NT2/D1 (cell line): ENCODE data around the gene CPNE1.

Experiments used
- DNase-seq: peaks from one replicate; pipeline ENCODE4 v3.0.0-alpha.2; 2011; ENCODE audit warnings: low read depth, low spot score
- H3K27me3 ChIP-seq: 2 replicates; pipeline ENCODE4 v1.6.0; 2011; ENCODE audit warnings: mild to moderate bottlenecking; ENCODE audit not compliant: insufficient read length, insufficient read depth
- H3K36me3 ChIP-seq: 2 replicates; pipeline ENCODE4 v1.6.1; 2011; ENCODE audit warnings: mild to moderate bottlenecking, low read length, mixed read lengths; ENCODE audit not compliant: insufficient read depth, insufficient read length
- H3K4me1 ChIP-seq: 2 replicates; pipeline ENCODE4 v1.5.1; 2011; ENCODE audit not compliant: insufficient read depth, insufficient read length
- H3K4me3 ChIP-seq: 2 replicates; pipeline ENCODE4 v1.5.1; 2011; ENCODE audit warnings: low read depth; ENCODE audit not compliant: insufficient read length
- H3K9ac ChIP-seq: 2 replicates; pipeline ENCODE4 v1.6.0; 2011; ENCODE audit warnings: low read depth; ENCODE audit not compliant: insufficient read length
- H3K9me3 ChIP-seq: 2 replicates; pipeline ENCODE4 v1.5.1; 2011; ENCODE audit warnings: mild to moderate bottlenecking, low read length; ENCODE audit not compliant: insufficient read depth
- SUZ12 ChIP-seq: IDR thresholded peaks from 2 replicates; pipeline ENCODE4 v1.6.1; 2011; ENCODE audit not compliant: insufficient read length, insufficient read depth; ENCODE audit errors: extremely low read depth
- YY1 ChIP-seq: IDR thresholded peaks from 2 replicates; pipeline ENCODE4 v1.6.1; 2011; ENCODE audit not compliant: insufficient read length, insufficient read depth
- ZNF274 ChIP-seq: IDR thresholded peaks from 2 replicates; pipeline ENCODE4 v1.6.1; 2011; ENCODE audit warnings: mild to moderate bottlenecking, low read depth, low read length

CPNE1 gene

GRCh38 chr20:35650632-35651031 is 14.1 kb downstream of the CPNE1 start:
- Histone ChIP-seq H3K4me3 (no peak overlapping the region), H3K36me3 (peaks cover 51% of the 10 kb centered on the region), H3K9me3 (no peaks in the 10 kb centered on the region), H3K9ac (no peak overlapping the region), H3K27me3 (no peaks in the 10 kb centered on the region), H3K4me1 (peaks cover 2% of the 10 kb centered on the region)
- TF ChIP-seq SUZ12 (no peak), YY1 (no peak), ZNF274 (no peak)
- no peak for DNase-seq

- Histone ChIP-seq H3K9ac (no peak overlapping the region), H3K36me3 (peaks cover 33% of the 10 kb centered on the region)
These were observed 15.9 kb downstream of the CPNE1 start for GRCh38 chr20:35648836-35649235.

GRCh38 chr20:35644806-35645205 is 19.9 kb downstream of the CPNE1 start:
- no peak for DNase-seq
- Histone ChIP-seq H3K9ac (no peak overlapping the region), H3K4me1 (no peaks in the 10 kb centered on the region), H3K9me3 (no peaks in the 10 kb centered on the region), H3K27me3 (no peaks in the 10 kb centered on the region), H3K36me3 (peaks cover 2% of the 10 kb centered on the region), H3K4me3 (no peak overlapping the region)
- TF ChIP-seq YY1, result no peak
- TF ChIP-seq ZNF274, result no peak
- no peak for TF ChIP-seq SUZ12

More at GRCh38 chr20:35648836-35649235, 15.9 kb downstream of the CPNE1 start:
- DNase-seq, result no peak
- TF ChIP-seq ZNF274, result no peak
- no peak for TF ChIP-seq SUZ12
- TF ChIP-seq YY1, result no peak
- peaks cover 2% of the 10 kb centered on the region for H3K4me1 ChIP-seq
- H3K9me3 ChIP-seq, result no peaks in the 10 kb centered on the region
- no peaks in the 10 kb centered on the region for H3K27me3 ChIP-seq
- no peak overlapping the region for H3K4me3 ChIP-seq

DNA sequence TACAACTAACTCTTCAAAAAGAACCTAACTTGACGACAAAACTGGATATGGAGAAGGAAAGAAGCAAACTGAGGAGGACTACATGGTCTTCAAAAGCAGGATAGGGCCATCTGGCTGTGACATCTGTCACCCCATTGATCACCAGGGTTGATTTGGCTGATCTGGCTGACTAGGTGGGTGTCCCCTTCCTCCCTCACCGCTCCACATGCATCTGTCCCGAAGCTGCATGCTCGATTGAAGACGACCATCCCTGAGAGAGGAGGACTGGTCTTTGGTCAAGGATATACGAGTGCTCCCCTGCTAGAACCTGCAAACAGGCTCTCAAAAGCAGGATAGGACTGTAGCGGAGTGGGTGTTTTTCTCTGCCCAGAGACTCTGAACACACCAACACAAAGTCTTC is 21.7 kb downstream of the CPNE1 start:
- Histone ChIP-seq H3K9me3 (no peaks in the 10 kb centered on the region), H3K4me3 (no peak overlapping the region), H3K4me1 (peaks cover 3% of the 10 kb centered on the region), H3K36me3 (no peaks in the 10 kb centered on the region), H3K27me3 (no peaks in the 10 kb centered on the region), H3K9ac (no peak overlapping the region)
- no peak for DNase-seq
- TF ChIP-seq SUZ12, result no peak
- TF ChIP-seq ZNF274, result no peak
- no peak for TF ChIP-seq YY1

DNA sequence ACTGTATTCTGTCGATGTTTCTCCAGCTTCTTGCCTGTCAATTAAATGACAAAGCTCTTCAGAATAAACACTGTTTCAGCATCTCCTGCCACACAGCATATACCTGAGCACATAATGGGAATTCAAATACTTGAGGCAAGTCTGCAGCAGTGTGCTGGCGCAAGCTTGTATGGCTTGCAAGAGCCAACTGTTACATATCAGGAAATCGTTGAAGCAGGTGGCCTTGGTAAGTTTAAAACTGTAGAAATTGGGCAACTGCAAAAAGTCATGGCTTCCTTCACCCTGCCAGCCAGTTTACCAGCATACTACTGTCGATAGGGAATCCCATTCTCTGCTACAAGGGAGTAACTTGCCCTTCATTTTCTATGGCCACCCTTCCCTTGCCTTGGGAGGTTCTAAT is 23.0 kb downstream of the CPNE1 start:
- H3K36me3 ChIP-seq, result no peaks in the 10 kb centered on the region
- H3K27me3 ChIP-seq, result no peaks in the 10 kb centered on the region
- H3K9ac ChIP-seq, result no peak overlapping the region
- TF ChIP-seq YY1 (no peak), ZNF274 (no peak), SUZ12 (no peak)
- H3K4me3 ChIP-seq, result no peak overlapping the region
- no peaks in the 10 kb centered on the region for H3K9me3 ChIP-seq
- no peak for DNase-seq
- peaks cover 6% of the 10 kb centered on the region for H3K4me1 ChIP-seq

GRCh38 chr20:35640724-35641123 is 24.0 kb downstream of the CPNE1 start:
- TF ChIP-seq YY1 (no peak), SUZ12 (no peak), ZNF274 (no peak)
- no peak overlapping the region for H3K9ac ChIP-seq
- H3K27me3 ChIP-seq, result no peaks in the 10 kb centered on the region
- peaks cover 6% of the 10 kb centered on the region for H3K4me1 ChIP-seq
- no peak overlapping the region for H3K4me3 ChIP-seq
- no peaks in the 10 kb centered on the region for H3K9me3 ChIP-seq
- H3K36me3 ChIP-seq, result no peaks in the 10 kb centered on the region
- DNase-seq, result no peak

GRCh38 chr20:35638751-35639150 is 25.9 kb downstream of the CPNE1 start:
- Histone ChIP-seq H3K4me3 (no peak overlapping the region), H3K4me1 (peaks cover 6% of the 10 kb centered on the region), H3K27me3 (no peaks in the 10 kb centered on the region), H3K9ac (no peak overlapping the region), H3K36me3 (no peaks in the 10 kb centered on the region), H3K9me3 (no peaks in the 10 kb centered on the region)
- DNase-seq, result no peak
- no peak for TF ChIP-seq YY1
- TF ChIP-seq ZNF274, result no peak
- no peak for TF ChIP-seq SUZ12

DNA sequence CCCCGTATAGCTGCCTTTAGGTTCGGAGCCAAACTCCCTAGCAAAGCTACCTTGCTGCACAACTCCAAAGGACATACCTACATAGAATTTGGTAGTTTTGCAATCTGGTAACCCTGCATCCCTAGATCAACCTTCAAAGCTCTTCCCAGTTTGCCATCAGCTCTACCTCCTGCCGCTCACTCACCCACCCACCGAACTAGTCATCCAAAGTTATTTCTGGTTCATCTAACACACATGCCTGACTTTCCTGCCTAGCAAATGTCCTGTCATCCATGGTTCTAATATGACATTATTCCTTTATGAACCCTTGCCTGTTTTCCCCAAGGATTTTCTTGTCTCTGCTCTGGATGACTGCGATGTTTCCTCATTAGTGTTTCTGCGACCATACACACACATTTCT is 27.4 kb downstream of the CPNE1 start:
- no peaks in the 10 kb centered on the region for H3K27me3 ChIP-seq
- peaks cover 6% of the 10 kb centered on the region for H3K4me1 ChIP-seq
- no peaks in the 10 kb centered on the region for H3K9me3 ChIP-seq
- no peak for TF ChIP-seq YY1
- no peak for TF ChIP-seq ZNF274
- DNase-seq, result no peak
- peaks cover 12% of the 10 kb centered on the region for H3K36me3 ChIP-seq
- H3K4me3 ChIP-seq, result no peak overlapping the region
- H3K9ac ChIP-seq, result no peak overlapping the region
